Fibroblast of lung (primary cell): Measurements from ENCODE around the gene PAX7. TPM values are rescaled to one million over a fixed set of nuclear protein-coding genes. Genes with fewer than 3 reads are reported as not detected.

ENCODE experiments used
- DNase-seq, 2 donors: peaks; one replicate each; pipeline versions ENCODE4 v3.0.0 to v3.0.0-alpha.2; 2010; ENCODE audit warnings: low read depth in 2 of 2
- H2AFZ ChIP-seq: 2 replicates; pipeline ENCODE4 v1.5.1; 2012; ENCODE audit warnings: low read length, control low read depth, inconsistent platforms
- H3K27ac ChIP-seq: 2 replicates; pipeline ENCODE4 v1.5.1; 2011; ENCODE audit warnings: low read length, control low read depth; ENCODE audit not compliant: insufficient read depth
- H3K27me3 ChIP-seq: 2 replicates; pipeline ENCODE4 v1.5.1; 2011; ENCODE audit warnings: mild to moderate bottlenecking, low read length; ENCODE audit not compliant: control insufficient read depth, insufficient read depth
- H3K36me3 ChIP-seq: 2 replicates; pipeline ENCODE4 v1.5.1; 2011; ENCODE audit warnings: low read length; ENCODE audit not compliant: control insufficient read depth, insufficient read depth
- H3K4me1 ChIP-seq: 2 replicates; pipeline ENCODE4 v1.5.1; 2011; ENCODE audit warnings: low read length; ENCODE audit not compliant: control insufficient read depth, insufficient read depth; ENCODE audit errors: extremely low read depth
- H3K4me2 ChIP-seq: 2 replicates; pipeline ENCODE4 v1.5.1; 2011; ENCODE audit warnings: low read length, control low read depth; ENCODE audit not compliant: insufficient read depth; ENCODE audit errors: extremely low read depth
- H3K4me3 ChIP-seq, 4 experiments: fragments of 200-600 bp in 1 of 4; sonication (generic) in 1 of 4; replicated peaks in 1 of 4; 2 replicates each; pipeline ENCODE4 v1.5.1; 2011 to 2016; ENCODE audit warnings: low read length in 4 of 4, low read depth in 3 of 4, mild to moderate bottlenecking in 3 of 4, control low read depth in 2 of 4, inconsistent platforms in 1 of 4, mixed read lengths in 1 of 4; ENCODE audit not compliant: insufficient read depth in 1 of 4; ENCODE audit errors: control extremely low read depth in 1 of 4
- H3K79me2 ChIP-seq: 2 replicates; pipeline ENCODE4 v1.5.1; 2012; ENCODE audit warnings: mild to moderate bottlenecking, low read length, inconsistent platforms; ENCODE audit not compliant: control insufficient read depth, insufficient read depth
- H3K9ac ChIP-seq: 2 replicates; pipeline ENCODE4 v1.5.1; 2011; ENCODE audit warnings: mild to moderate bottlenecking, low read length, control low read depth; ENCODE audit not compliant: insufficient read depth
- H3K9me3 ChIP-seq: 2 replicates; pipeline ENCODE4 v1.5.1; 2012; ENCODE audit warnings: low read depth, low read length; ENCODE audit not compliant: control insufficient read depth, insufficient read depth
- H4K20me1 ChIP-seq: 2 replicates; pipeline ENCODE4 v1.5.1; 2011; ENCODE audit warnings: low read length; ENCODE audit not compliant: control insufficient read depth, insufficient read depth; ENCODE audit errors: extremely low read depth
- EZH2 ChIP-seq: IDR thresholded peaks from 2 replicates; pipeline ENCODE4 v1.5.1; 2012; ENCODE audit warnings: low read length, control low read depth, mild to moderate bottlenecking; ENCODE audit errors: missing control alignments
- polyA plus RNA-seq, 2 donors: library from polyadenylated mRNA; depleted of rRNA in 1 of 2; stranded (reverse) in 1 of 2; unstranded in 1 of 2; fragments of >200 nt; gene quantifications; 2 replicates each; pipeline ENCODE4 v1.2.1, GENCODE V29; 2011 to 2012; ENCODE audit warnings: missing spikeins in 1 of 2
- total RNA-seq: library from RNA; depleted of rRNA; stranded (reverse); fragments of >200 nt; gene quantifications from 2 replicates; pipeline ENCODE4 v1.2.1, GENCODE V29; 2014
- TF ChIP-seq, protein P1 (sequence below), 2 donors: IDR thresholded peaks in 1 of 2; conservative IDR thresholded peaks in 1 of 2; 1 replicate in 1 of 2; 2 replicates in 1 of 2; pipeline ENCODE4 v1.5.1; 2011 to 2012; ENCODE audit warnings: low read length in 2 of 2, control low read depth in 1 of 2, inconsistent platforms in 1 of 2, low read depth in 1 of 2, mild to moderate bottlenecking in 1 of 2

Gene PAX7
- total and polyA plus RNA-seq, 2 donors (not counting 1 experiment from before 2014, with no cell fraction given): not detected

DNA sequence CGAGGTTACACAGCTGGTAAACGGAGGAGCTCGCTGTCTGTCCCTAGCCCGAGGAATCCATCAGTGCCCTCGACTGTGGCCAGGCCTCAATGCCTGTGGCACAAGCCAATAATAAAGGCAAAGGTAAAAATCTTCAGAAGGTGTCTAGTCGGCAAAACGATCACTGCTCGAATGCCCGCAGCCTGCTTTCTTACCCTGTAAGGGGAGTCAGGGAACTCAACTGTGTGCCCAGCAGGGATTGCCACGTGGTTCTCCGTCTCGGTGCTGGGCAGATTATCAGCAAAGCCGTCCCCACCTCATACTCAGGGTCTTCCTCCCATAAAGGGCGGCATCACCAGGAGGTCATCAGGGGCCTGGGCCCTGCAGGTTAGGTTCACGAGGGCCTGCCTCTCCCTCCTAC, 103.4 kb downstream of the PAX7 start:
- H3K4me3 ChIP-seq: no peak overlapping the region
- no peaks in the 10 kb centered on the region for H3K79me2 ChIP-seq
- H3K4me1 ChIP-seq: no peaks in the 10 kb centered on the region
- H3K9me3 ChIP-seq: no peaks in the 10 kb centered on the region
- H4K20me1 ChIP-seq: no peaks in the 10 kb centered on the region
- H3K36me3 ChIP-seq: no peaks in the 10 kb centered on the region
- TF ChIP-seq, protein P1, sequence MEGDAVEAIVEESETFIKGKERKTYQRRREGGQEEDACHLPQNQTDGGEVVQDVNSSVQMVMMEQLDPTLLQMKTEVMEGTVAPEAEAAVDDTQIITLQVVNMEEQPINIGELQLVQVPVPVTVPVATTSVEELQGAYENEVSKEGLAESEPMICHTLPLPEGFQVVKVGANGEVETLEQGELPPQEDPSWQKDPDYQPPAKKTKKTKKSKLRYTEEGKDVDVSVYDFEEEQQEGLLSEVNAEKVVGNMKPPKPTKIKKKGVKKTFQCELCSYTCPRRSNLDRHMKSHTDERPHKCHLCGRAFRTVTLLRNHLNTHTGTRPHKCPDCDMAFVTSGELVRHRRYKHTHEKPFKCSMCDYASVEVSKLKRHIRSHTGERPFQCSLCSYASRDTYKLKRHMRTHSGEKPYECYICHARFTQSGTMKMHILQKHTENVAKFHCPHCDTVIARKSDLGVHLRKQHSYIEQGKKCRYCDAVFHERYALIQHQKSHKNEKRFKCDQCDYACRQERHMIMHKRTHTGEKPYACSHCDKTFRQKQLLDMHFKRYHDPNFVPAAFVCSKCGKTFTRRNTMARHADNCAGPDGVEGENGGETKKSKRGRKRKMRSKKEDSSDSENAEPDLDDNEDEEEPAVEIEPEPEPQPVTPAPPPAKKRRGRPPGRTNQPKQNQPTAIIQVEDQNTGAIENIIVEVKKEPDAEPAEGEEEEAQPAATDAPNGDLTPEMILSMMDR (conservative IDR thresholded peaks at IDR 0.05 in 1 of 2, IDR thresholded peaks at IDR 0.05 in 1 of 2; ENCODE audit: low read depth in 1 of 2, low read length in 2 of 2): no peak
- no peak for TF ChIP-seq EZH2
- H3K27me3 ChIP-seq: no peaks in the 10 kb centered on the region
- H3K9ac ChIP-seq: no peak overlapping the region
- DNase-seq: no peak
- H3K4me2 ChIP-seq: no peak overlapping the region
- no peak overlapping the region for H3K27ac ChIP-seq
- H2AFZ ChIP-seq: no peak overlapping the region

DNA sequence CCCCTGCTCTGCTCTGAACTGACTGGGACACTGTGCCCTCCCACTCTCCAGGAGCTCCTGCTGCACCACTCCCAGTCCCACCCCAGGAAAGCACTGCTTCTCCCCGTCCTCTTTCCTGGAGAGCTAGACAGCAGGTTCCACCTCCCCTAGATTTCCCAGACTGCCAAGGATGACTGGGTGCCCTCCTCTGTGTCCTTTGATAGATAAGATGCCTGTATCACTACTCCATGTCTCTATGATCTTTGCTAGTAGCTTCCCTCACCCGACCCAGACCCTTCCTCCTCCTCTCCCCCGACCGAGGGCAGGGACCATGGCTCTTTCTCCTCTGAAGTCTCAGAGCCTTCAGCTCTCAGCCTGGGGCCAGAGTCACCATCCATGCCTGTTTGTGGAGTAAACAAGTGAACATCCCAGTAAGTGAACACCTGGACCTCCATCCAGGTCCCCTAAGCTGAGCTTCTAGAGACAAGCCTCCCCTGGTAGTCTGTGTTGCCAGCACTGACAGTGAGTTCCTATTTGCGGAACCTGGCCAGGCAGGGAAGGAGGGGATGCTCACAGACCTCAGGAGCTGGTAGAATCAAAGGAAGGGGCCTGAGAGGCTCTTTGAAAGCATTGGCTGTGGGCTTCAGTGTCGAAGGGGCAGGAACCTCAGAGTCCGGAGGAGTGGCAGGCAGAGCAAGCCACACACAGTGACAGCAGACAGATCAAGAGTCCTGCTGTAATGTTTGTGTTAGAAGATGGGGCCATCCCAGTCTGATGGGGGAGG, 104.0 kb downstream of the PAX7 start:
- TF ChIP-seq EZH2: no peak
- TF ChIP-seq, protein P1 (conservative IDR thresholded peaks at IDR 0.05 in 1 of 2, IDR thresholded peaks at IDR 0.05 in 1 of 2; ENCODE audit: low read depth in 1 of 2, low read length in 2 of 2): no peak
- no peak for DNase-seq

GRCh38 chr1:18735224-18735997, 104.8 kb downstream of the PAX7 start:
- TF ChIP-seq, protein P1 (conservative IDR thresholded peaks at IDR 0.05 in 1 of 2, IDR thresholded peaks at IDR 0.05 in 1 of 2; ENCODE audit: low read depth in 1 of 2, low read length in 2 of 2): no peak
- no peak for TF ChIP-seq EZH2
- Histone ChIP-seq H2AFZ (no peak overlapping the region), H3K36me3 (no peaks in the 10 kb centered on the region), H3K9me3 (no peaks in the 10 kb centered on the region), H3K4me1 (no peaks in the 10 kb centered on the region), H3K4me3 (no peak overlapping the region), H3K27ac (no peak overlapping the region), H3K27me3 (no peaks in the 10 kb centered on the region), H4K20me1 (no peaks in the 10 kb centered on the region), H3K4me2 (no peak overlapping the region), H3K79me2 (no peaks in the 10 kb centered on the region), H3K9ac (no peak overlapping the region)
- no peak for DNase-seq

More for the DNA sequence above, 104.0 kb downstream of the PAX7 start:
- Histone ChIP-seq H2AFZ (no peak overlapping the region), H3K4me2 (no peak overlapping the region), H3K9me3 (no peaks in the 10 kb centered on the region), H3K27ac (no peak overlapping the region), H3K79me2 (no peaks in the 10 kb centered on the region), H3K36me3 (no peaks in the 10 kb centered on the region), H4K20me1 (no peaks in the 10 kb centered on the region), H3K4me1 (no peaks in the 10 kb centered on the region), H3K4me3 (no peak overlapping the region), H3K9ac (no peak overlapping the region), H3K27me3 (no peaks in the 10 kb centered on the region)
